HCT116 (cell line): ENCODE data around the gene ELL2. TPM values are rescaled to one million over a fixed set of nuclear protein-coding genes. Genes with fewer than 3 reads are reported as not detected.

Experiments used
- ATAC-seq: fragments of 200-7000 bp; cut with Tn5 transposase; 2 replicates; pipeline ENCODE4 v1.9.1; 2020; ENCODE audit warnings: mild to moderate bottlenecking, moderate library complexity
- BruUV-seq: library from RNA; stranded (reverse); fragments of 400-500 nt; replicated peaks from 2 replicates; lab custom pipeline; 2021; lab: Mats Ljungman, UMichigan
- CTCF ChIA-PET: fragments of 300-600 bp; sonication (Branson Sonifier 250); formaldehyde crosslinking; loops from one replicate; lab custom pipeline; 2021; ENCODE audit warnings: antibody characterized with exemption; lab: Charles Lee
- POLR2A ChIA-PET: fragments of 300-600, 350-600 bp; sonication (Branson Sonifier 250); formaldehyde crosslinking; loops from one replicate; lab custom pipeline; 2021; ENCODE audit warnings: antibody characterized with exemption; lab: Charles Lee
- RAD21 ChIA-PET, 2 experiments: fragments of 300-600 bp; sonication (Branson Sonifier 250); formaldehyde crosslinking; loops; one replicate each; lab custom pipeline; 2023; ENCODE audit warnings: low total read pairs in 2 of 2; ENCODE audit not compliant: uncharacterized antibody in 2 of 2, unreplicated experiment in 2 of 2, low non-redundant PET in 1 of 2; lab: Charles Lee
- DNase-seq: peaks from one replicate; pipeline ENCODE4 v3.0.0-alpha.2; 2010; ENCODE audit warnings: low read depth, low spot score
- H2AFZ ChIP-seq: fragments of 200-600 bp; shearing (Covaris generic), sonication (generic); 2 replicates; pipeline ENCODE4 v1.6.1; 2017; ENCODE audit warnings: low read depth, mixed run types, mixed read lengths, antibody characterized with exemption, low read length; ENCODE audit not compliant: poor library complexity, severe bottlenecking
- H3K27ac ChIP-seq: 2 replicates; pipeline ENCODE4 v1.5.1; 2012; ENCODE audit warnings: low read depth, low read length
- H3K27me3 ChIP-seq: fragments of 200-600 bp; sonication (generic); 2 replicates; pipeline ENCODE4 v1.6.1; 2016; ENCODE audit warnings: mixed run types, low read length, mixed read lengths; ENCODE audit not compliant: insufficient read depth
- H3K36me3 ChIP-seq, 2 experiments: fragments of 200-500 bp in 1 of 2; fragments of 200-600 bp in 1 of 2; sonication (Bioruptor generic) in 1 of 2; sonication (generic) in 1 of 2; 2 replicates each; pipeline versions ENCODE4 v1.5.1 to v1.6.1; 2014 to 2016; ENCODE audit warnings: low read length in 2 of 2, inconsistent platforms in 1 of 2, mixed read lengths in 1 of 2, mixed run types in 1 of 2; ENCODE audit not compliant: insufficient read depth in 2 of 2, control insufficient read depth in 1 of 2
- H3K4me1 ChIP-seq, 2 experiments: fragments of 200-600 bp in 1 of 2; sonication (generic) in 1 of 2; 2 replicates each; pipeline versions ENCODE4 v1.5.1 to v1.6.1; 2012 to 2017; ENCODE audit warnings: low read length in 2 of 2, inconsistent platforms in 1 of 2, mild to moderate bottlenecking in 1 of 2, mixed read lengths in 1 of 2, mixed run types in 1 of 2, moderate library complexity in 1 of 2; ENCODE audit not compliant: insufficient read depth in 2 of 2, control insufficient read depth in 1 of 2
- H3K4me2 ChIP-seq: fragments of 200-600 bp; sonication (generic); 2 replicates; pipeline ENCODE4 v1.6.1; 2017; ENCODE audit warnings: mixed run types, low read length, mixed read lengths
- H3K4me3 ChIP-seq, 2 experiments: fragments of 200-600 bp in 1 of 2; sonication (generic) in 1 of 2; replicated peaks in 1 of 2; 2 replicates each; pipeline ENCODE4 v1.5.1; 2011 to 2016; ENCODE audit warnings: low read length in 2 of 2, control low read depth in 1 of 2, low read depth in 1 of 2, mild to moderate bottlenecking in 1 of 2, mixed read lengths in 1 of 2, mixed run types in 1 of 2
- H3K79me2 ChIP-seq: fragments of 200-600 bp; sonication (generic); 2 replicates; pipeline ENCODE4 v1.6.1; 2017; ENCODE audit warnings: mild to moderate bottlenecking, mixed run types, low read length, moderate library complexity, mixed read lengths; ENCODE audit not compliant: insufficient read depth
- H3K9ac ChIP-seq: fragments of 200-600 bp; sonication (generic); 2 replicates; pipeline ENCODE4 v1.6.1; 2016; ENCODE audit warnings: low read length, mixed read lengths
- H3K9me2 ChIP-seq: fragments of 200-600 bp; sonication (generic), shearing (Covaris generic); 2 replicates; pipeline ENCODE4 v1.6.1; 2017; ENCODE audit warnings: mixed run types, mild to moderate bottlenecking, moderate library complexity; ENCODE audit not compliant: insufficient read depth
- H3K9me3 ChIP-seq, 2 experiments: fragments of 200-500 bp in 1 of 2; fragments of 200-600 bp in 1 of 2; sonication (Bioruptor generic) in 1 of 2; sonication (generic) in 1 of 2; 2 replicates each; pipeline ENCODE4 v1.6.1; 2014 to 2017; ENCODE audit warnings: low read length in 2 of 2, mixed read lengths in 2 of 2, inconsistent platforms in 1 of 2, low read depth in 1 of 2, mild to moderate bottlenecking in 1 of 2, mixed run types in 1 of 2, moderate library complexity in 1 of 2; ENCODE audit not compliant: control insufficient read depth in 1 of 2, insufficient read depth in 1 of 2
- H4K20me1 ChIP-seq: fragments of 200-600 bp; sonication (generic), shearing (Covaris generic); 2 replicates; pipeline ENCODE4 v1.6.1; 2017; ENCODE audit warnings: mixed run types, mild to moderate bottlenecking, moderate library complexity; ENCODE audit not compliant: insufficient read depth
- CEBPB ChIP-seq: IDR thresholded peaks from 2 replicates; pipeline ENCODE4 v1.6.1; 2012; ENCODE audit warnings: low read depth
- ELF1 ChIP-seq: IDR thresholded peaks from 2 replicates; pipeline ENCODE4 v1.6.1; 2012; ENCODE audit warnings: low read depth, borderline replicate concordance
- EZH2 ChIP-seq: fragments of 200-600 bp; sonication (generic); IDR thresholded peaks from 2 replicates; pipeline ENCODE4 v1.6.1; 2017; ENCODE audit warnings: antibody characterized with exemption, mixed run types
- FOSL1 ChIP-seq: IDR thresholded peaks from 2 replicates; pipeline ENCODE4 v1.6.1; 2012; ENCODE audit warnings: low read depth
- JUND ChIP-seq: IDR thresholded peaks from 2 replicates; pipeline ENCODE4 v1.6.1; 2012
- TCF7L2 ChIP-seq: IDR thresholded peaks from 2 replicates; pipeline ENCODE4 v1.7.0; 2011; ENCODE audit warnings: borderline replicate concordance, inconsistent platforms; ENCODE audit not compliant: insufficient read depth, insufficient read length; ENCODE audit errors: extremely low read depth
- ZFX ChIP-seq: fragments of 450-650 bp; IDR thresholded peaks from 2 replicates; pipeline ENCODE4 v1.6.1; 2017
- intact Hi-C: fragments of 100-400 bp; cut with micrococcal nuclease; formaldehyde crosslinking; loops from 2 replicates; pipeline ENCODE4 v1.10.0; 2022
- total RNA-seq: library from RNA; stranded (reverse); gene quantifications from one replicate; pipeline ENCODE4 v1.2.1, GENCODE V29; 2021; ENCODE audit not compliant: unreplicated experiment

Gene ELL2
- total RNA-seq, 1 experiment from 2014 or later: 29.8 TPM

DNA sequence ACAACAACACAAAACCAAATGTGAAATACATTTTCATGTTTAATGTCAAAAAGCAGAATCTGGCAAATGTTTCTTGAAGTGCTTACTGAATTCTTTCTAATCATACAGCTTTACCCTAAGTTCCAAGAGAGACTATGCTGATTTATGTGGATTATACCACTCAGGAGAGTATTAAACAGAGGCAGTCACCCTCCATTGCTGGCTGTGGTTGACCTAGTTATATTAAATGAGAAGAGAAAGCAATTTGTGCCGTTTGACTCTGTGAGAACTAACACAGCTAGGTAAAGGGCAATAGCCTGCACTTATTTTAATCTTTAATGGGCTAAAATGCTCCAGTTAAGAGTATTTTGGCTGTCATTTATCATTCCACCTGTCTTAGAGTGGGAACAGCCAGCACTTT lies 62.6 kb downstream of the ELL2 start:
- no peak overlapping the region for H3K9ac ChIP-seq
- peaks cover 0 to 12% of the 10 kb centered on the region in 2 experiments; a peak in 2 of 4 replicates for H3K4me1 ChIP-seq
- POLR2A ChIA-PET: no interaction called here
- BruUV-seq: no TSS peak
- RAD21 ChIA-PET: no interaction called here
- no peak overlapping the region for H2AFZ ChIP-seq
- no peaks in the 10 kb centered on the region for H3K9me3 ChIP-seq
- TF ChIP-seq ZFX (no peak), TCF7L2 (no peak), FOSL1 (no peak), ELF1 (no peak), CEBPB (no peak), EZH2 (no peak)
- no peaks in the 10 kb centered on the region for H3K27me3 ChIP-seq
- no peak for DNase-seq
- no peak for ATAC-seq
- H3K4me2 ChIP-seq: no peak overlapping the region
- H3K4me3 ChIP-seq: no peak overlapping the region
- CTCF ChIA-PET: no interaction called here
- no peaks in the 10 kb centered on the region for H4K20me1 ChIP-seq
- H3K27ac ChIP-seq: no peak overlapping the region
- peaks cover 0 to 2% of the 10 kb centered on the region in 2 experiments; a peak in 3 of 4 replicates for H3K36me3 ChIP-seq
- intact Hi-C loops: no loop called here
- 0 out of 2 replicates have a peak, but pooled peaks cover 4% of the 10 kb centered on the region for H3K9me2 ChIP-seq
- no peaks in the 10 kb centered on the region for H3K79me2 ChIP-seq

DNA sequence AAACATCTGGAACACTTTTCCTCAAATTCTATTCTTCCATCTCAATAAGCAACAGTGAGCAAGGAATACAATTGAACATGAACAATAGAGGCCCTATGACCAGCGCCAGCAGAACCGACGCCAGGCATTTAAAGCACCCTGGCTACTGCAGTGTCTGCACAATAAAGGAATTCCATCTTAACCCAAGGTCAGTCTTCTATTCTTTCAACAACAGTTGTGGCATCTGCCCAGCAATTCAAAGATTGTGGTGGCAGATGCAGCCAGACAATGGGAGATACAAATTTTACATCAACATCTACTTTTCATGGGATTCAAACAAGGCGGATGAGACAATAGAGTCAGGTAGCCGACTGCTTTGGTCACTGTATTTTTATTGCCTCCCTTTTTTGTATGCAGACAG lies 65.9 kb downstream of the ELL2 start:
- BruUV-seq: no TSS peak
- H3K9ac ChIP-seq: no peak overlapping the region
- no peaks in the 10 kb centered on the region for H3K4me1 ChIP-seq
- H3K9me2 ChIP-seq: no peaks in the 10 kb centered on the region
- RAD21 ChIA-PET: no interaction called here
- no peaks in the 10 kb centered on the region for H3K79me2 ChIP-seq
- TF ChIP-seq JUND: no peak
- TF ChIP-seq, all 23 proteins: peak for 0
- ChIA-PET POLR2A (no interaction called here), CTCF (no interaction called here)
- Histone ChIP-seq H3K27ac (no peak overlapping the region), H2AFZ (no peak overlapping the region), H3K27me3 (no peaks in the 10 kb centered on the region), H3K4me3 (no peak overlapping the region), H3K9me3 (no peaks in the 10 kb centered on the region), H3K4me2 (no peak overlapping the region), H3K36me3 (peaks cover 0 to 2% of the 10 kb centered on the region in 2 experiments; a peak in 3 of 4 replicates), H4K20me1 (no peaks in the 10 kb centered on the region)
- intact Hi-C loops: no loop called here
- no peak for ATAC-seq
- DNase-seq: no peak
